Skeletal muscle tissue (tissue), 4 donors: ENCODE results near the gene PITRM1. TPM values are rescaled to one million over a fixed set of nuclear protein-coding genes. Genes with fewer than 3 reads are reported as not detected.

ENCODE experiments used
- H3K27ac ChIP-seq: one replicate; pipeline ENCODE4 v1.7.0; 2013; ENCODE audit warnings: mild to moderate bottlenecking, low read depth, low read length, inconsistent platforms
- H3K27me3 ChIP-seq, 3 donors: one replicate each; pipeline ENCODE4 v1.7.0; 2013; ENCODE audit warnings: low read length in 3 of 3; ENCODE audit not compliant: control insufficient read depth in 3 of 3, insufficient read depth in 3 of 3
- H3K36me3 ChIP-seq, 3 donors: one replicate each; pipeline ENCODE4 v1.7.0; 2013; ENCODE audit warnings: low read length in 3 of 3; ENCODE audit not compliant: control insufficient read depth in 3 of 3, insufficient read depth in 3 of 3
- H3K4me1 ChIP-seq, 3 donors: one replicate each; pipeline ENCODE4 v1.7.0; 2013; ENCODE audit warnings: low read length in 3 of 3, mild to moderate bottlenecking in 3 of 3; ENCODE audit not compliant: control insufficient read depth in 3 of 3, insufficient read depth in 3 of 3
- H3K4me3 ChIP-seq, 3 donors: one replicate each; pipeline ENCODE4 v1.7.0; 2013; ENCODE audit warnings: low read length in 3 of 3
- H3K9ac ChIP-seq, 3 donors: one replicate each; pipeline ENCODE4 v1.7.0; 2013; ENCODE audit warnings: low read length in 3 of 3, mild to moderate bottlenecking in 3 of 3, moderate library complexity in 2 of 3, low read depth in 1 of 3
- H3K9me3 ChIP-seq, 3 donors: one replicate each; pipeline ENCODE4 v1.7.0; 2013; ENCODE audit warnings: low read length in 3 of 3; ENCODE audit not compliant: control insufficient read depth in 3 of 3
- total RNA-seq: library from RNA; depleted of rRNA; stranded (reverse); fragments of >200 nt; gene quantifications from one replicate; pipeline ENCODE4 v1.2.3, GENCODE V29; 2014
- donor health status: Osteomylitis.

The PITRM1 gene
- total RNA-seq, 1 donor from 2014 or later, result 44.9 TPM

DNA sequence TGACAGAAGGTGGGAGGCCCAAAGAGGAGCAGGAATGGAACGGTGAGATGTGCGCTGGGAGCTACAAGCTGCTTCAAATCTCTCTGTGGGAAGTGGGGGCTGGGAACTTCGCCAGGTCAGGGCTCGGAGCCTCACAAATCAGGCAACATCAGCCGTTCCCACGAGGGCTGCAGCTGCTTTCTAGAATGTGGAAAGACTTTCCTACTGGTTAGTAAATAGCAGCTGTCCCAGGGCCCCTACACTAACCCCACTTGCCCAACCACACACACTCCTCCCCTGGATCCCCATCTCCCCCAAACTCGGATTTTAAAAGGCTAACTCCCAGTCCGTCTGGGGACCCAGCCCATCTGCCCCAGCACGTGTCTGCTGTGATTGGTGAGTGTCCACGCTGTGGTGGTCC is 40.6 kb upstream of the PITRM1 start:
- Histone ChIP-seq H3K4me1 (peaks cover 0 to 4% (median 2%) of the 10 kb centered on the region in 3 donors), H3K9me3 (no peaks in the 10 kb centered on the region), H3K27ac (no peak overlapping the region), H3K4me3 (no peak overlapping the region), H3K9ac (no peak overlapping the region), H3K27me3 (peaks cover 0 to 2% (median 0%) of the 10 kb centered on the region in 3 donors), H3K36me3 (no peaks in the 10 kb centered on the region)

DNA sequence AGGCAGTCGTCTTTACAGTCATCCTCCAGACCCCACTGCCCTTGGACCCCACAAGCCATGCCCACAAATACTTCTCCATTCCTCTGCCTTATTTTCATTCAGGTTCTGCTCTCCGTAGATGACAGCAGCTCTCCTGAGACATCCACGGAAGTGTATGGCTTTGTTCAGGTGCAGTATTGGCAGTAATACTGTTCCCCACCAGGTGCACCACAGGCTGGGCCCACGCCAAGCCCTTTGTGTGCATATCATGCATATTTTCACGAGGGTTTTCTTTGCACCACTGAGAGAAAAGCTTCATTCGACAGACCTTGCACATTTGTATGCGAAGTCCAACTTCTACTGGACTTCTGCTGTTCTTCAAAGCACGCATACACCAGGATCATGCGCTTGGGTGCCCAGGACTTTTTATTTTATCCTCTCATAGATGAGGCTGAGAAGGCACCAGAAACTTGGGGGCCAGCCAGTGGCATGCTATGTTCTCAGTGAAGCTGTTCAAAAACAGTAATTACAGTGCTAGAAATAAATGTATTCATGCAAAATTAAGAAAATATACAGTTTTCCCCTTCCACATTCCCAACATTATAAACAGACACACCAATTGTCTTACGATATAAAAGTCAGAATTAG is 37.8 kb upstream of the PITRM1 start:
- Histone ChIP-seq H3K36me3 (no peaks in the 10 kb centered on the region), H3K4me1 (peaks cover 2 to 4% (median 3%) of the 10 kb centered on the region in 3 donors), H3K27ac (no peak overlapping the region), H3K9ac (no peak overlapping the region), H3K9me3 (no peaks in the 10 kb centered on the region), H3K4me3 (no peak overlapping the region), H3K27me3 (peaks cover 0 to 5% (median 4%) of the 10 kb centered on the region in 3 donors)

DNA sequence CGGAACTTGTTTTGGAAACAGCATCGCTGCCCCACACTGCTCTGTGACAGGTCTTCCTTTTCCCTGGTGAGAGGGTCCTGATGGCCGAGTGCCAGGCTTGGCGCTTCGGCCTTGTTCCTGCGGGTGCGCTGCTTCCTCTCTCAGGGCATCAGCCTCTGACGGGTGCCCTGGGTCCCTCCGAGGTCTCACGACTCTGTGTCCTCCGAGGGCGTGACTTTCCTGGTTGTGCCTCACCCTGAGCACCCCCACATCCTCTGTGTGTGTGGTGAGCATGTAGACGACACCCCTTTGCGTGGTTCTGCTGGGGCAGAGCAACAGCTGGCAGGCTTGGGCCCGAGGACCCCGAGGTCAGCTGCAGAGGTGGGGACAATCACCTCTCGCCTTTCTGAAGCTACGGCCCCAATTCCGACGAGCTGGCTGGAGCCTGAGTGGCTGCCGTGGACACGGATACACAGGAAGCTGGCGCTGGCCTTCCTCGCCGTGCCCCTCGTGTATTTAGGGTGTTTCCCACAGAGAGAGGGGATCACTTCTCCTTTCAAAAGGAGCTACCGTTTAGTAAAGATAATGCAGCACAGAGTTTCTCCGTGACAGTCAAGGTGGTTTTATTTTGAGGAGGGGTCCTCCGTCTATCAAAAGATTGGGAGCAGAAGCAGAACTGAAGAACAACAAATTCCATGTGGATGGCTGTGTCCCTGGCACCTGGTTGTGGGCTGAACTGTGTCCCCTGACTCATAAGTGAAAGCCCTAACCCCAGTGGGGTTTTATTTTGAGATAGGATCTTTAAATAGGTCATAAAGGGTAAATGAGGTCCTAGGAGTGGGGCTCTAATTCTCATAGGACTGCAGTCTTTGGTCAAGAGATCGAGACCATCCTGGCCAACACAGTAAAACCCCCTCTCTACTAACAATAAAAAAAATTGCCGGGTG is 36.2 kb upstream of the PITRM1 start:
- Histone ChIP-seq H3K9me3 (no peaks in the 10 kb centered on the region), H3K27ac (no peak overlapping the region), H3K4me1 (peaks cover 2 to 4% (median 3%) of the 10 kb centered on the region in 3 donors), H3K4me3 (no peak overlapping the region), H3K9ac (no peak overlapping the region), H3K27me3 (peaks cover 0 to 5% (median 4%) of the 10 kb centered on the region in 3 donors), H3K36me3 (no peaks in the 10 kb centered on the region)

- Histone ChIP-seq H3K27ac (no peak overlapping the region), H3K4me1 (peaks cover 0 to 3% (median 0%) of the 10 kb centered on the region in 3 donors), H3K9me3 (no peaks in the 10 kb centered on the region), H3K9ac (no peak overlapping the region), H3K36me3 (no peaks in the 10 kb centered on the region), H3K4me3 (no peak overlapping the region), H3K27me3 (peaks cover 0 to 5% (median 4%) of the 10 kb centered on the region in 3 donors)
Measured at GRCh38 chr10:3207351-3207750, 34.8 kb upstream of the PITRM1 start.

- Histone ChIP-seq H3K4me1 (peaks cover 0 to 3% (median 0%) of the 10 kb centered on the region in 3 donors), H3K27ac (no peak overlapping the region), H3K27me3 (peaks cover 0 to 5% (median 4%) of the 10 kb centered on the region in 3 donors), H3K9ac (no peak overlapping the region), H3K36me3 (no peaks in the 10 kb centered on the region), H3K9me3 (no peaks in the 10 kb centered on the region), H3K4me3 (no peak overlapping the region)
Measured at GRCh38 chr10:3206511-3207157, 34.1 kb upstream of the PITRM1 start.

DNA sequence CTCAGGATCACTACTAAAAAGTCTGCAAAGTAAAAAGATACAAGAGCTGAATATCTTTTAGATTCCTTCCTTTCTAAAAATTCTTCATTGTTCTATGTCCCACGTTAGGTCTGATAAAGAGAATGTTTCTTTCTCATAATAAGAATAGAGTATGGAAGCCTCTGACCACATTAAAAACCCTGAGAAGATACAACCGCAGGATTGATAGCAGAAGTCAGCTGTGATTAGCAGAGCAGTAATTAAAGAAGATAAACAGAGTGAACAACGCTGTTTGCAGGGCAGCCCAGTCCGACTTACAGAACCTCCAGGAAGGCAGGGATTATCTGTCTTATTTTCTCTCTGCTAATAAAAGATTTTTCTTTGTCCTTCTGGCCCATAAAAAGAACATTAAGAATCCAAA is 31.4 kb upstream of the PITRM1 start:
- Histone ChIP-seq H3K4me3 (no peak overlapping the region), H3K27ac (no peak overlapping the region), H3K36me3 (no peaks in the 10 kb centered on the region), H3K27me3 (peaks cover 4 to 13% (median 5%) of the 10 kb centered on the region in 3 donors), H3K9me3 (no peaks in the 10 kb centered on the region), H3K9ac (no peak overlapping the region), H3K4me1 (peaks cover 0 to 3% (median 0%) of the 10 kb centered on the region in 3 donors)

- H3K36me3 ChIP-seq, result no peaks in the 10 kb centered on the region
Measured at GRCh38 chr10:3203016-3203811, 30.6 kb upstream of the PITRM1 start.

DNA sequence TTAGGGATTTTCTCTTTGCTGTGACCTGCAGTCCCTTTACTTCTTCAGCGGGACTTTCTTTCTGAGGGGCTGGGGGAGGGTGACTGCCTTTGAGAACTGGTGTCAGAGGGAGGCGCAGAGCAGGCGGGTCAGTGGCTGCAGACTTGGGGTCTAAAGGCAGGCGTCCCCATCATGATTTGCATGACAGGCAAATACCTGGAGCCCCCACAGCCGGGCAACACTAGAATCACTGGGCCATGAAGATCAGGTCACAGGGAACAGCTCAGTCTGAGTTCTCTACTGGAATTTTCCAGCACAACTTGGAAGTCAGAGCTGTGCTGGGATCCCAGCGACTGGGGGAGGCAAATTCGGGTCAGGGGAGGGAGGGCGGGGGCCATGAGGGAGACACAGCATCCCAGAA is 29.2 kb upstream of the PITRM1 start:
- H3K9me3 ChIP-seq, result no peaks in the 10 kb centered on the region
- H3K27ac ChIP-seq, result no peak overlapping the region
- H3K36me3 ChIP-seq, result no peaks in the 10 kb centered on the region
- H3K4me3 ChIP-seq, result no peak overlapping the region
- H3K9ac ChIP-seq, result no peak overlapping the region
- H3K4me1 ChIP-seq, result peaks cover 4 to 8% (median 8%) of the 10 kb centered on the region in 3 donors
- peaks cover 3 to 14% (median 5%) of the 10 kb centered on the region in 3 donors for H3K27me3 ChIP-seq

More at GRCh38 chr10:3203016-3203811, 30.6 kb upstream of the PITRM1 start:
- Histone ChIP-seq H3K9me3 (no peaks in the 10 kb centered on the region), H3K27me3 (peaks cover 3 to 14% (median 5%) of the 10 kb centered on the region in 3 donors), H3K4me3 (no peak overlapping the region), H3K27ac (no peak overlapping the region), H3K9ac (no peak overlapping the region), H3K4me1 (peaks cover 0 to 3% (median 0%) of the 10 kb centered on the region in 3 donors)

GRCh38 chr10:3199488-3199887 is 26.9 kb upstream of the PITRM1 start:
- no peak overlapping the region for H3K9ac ChIP-seq
- peaks cover 4 to 8% (median 5%) of the 10 kb centered on the region in 3 donors for H3K4me1 ChIP-seq
- no peaks in the 10 kb centered on the region for H3K36me3 ChIP-seq
- no peak overlapping the region for H3K4me3 ChIP-seq
- H3K27ac ChIP-seq, result no peak overlapping the region
- H3K27me3 ChIP-seq, result peaks cover 0 to 14% (median 0%) of the 10 kb centered on the region in 3 donors
- H3K9me3 ChIP-seq, result no peaks in the 10 kb centered on the region
